Epithelial cell of esophagus (primary cell): ENCODE data around the gene DCBLD2.
A peak's percentile ranks its signal among the peaks of the same experiment; 100 is the strongest.
"Not testable (repeated sequence)": the region's sequence is repeated elsewhere in the genome, so short reads cannot be mapped to it uniquely, and the experiment has no call there.

Experiments
- DNase-seq: peaks from one replicate; pipeline ENCODE4 v3.0.0; 2010; ENCODE audit warnings: low read depth
- H3K4me3 ChIP-seq: 2 replicates; pipeline ENCODE4 v1.5.1; 2011; ENCODE audit warnings: mild to moderate bottlenecking, low read length, control low read depth
- CTCF ChIP-seq: IDR thresholded peaks from 2 replicates; pipeline ENCODE4 v1.5.1; 2011; ENCODE audit warnings: low read depth, mild to moderate bottlenecking, low read length, control low read depth, inconsistent platforms; ENCODE audit not compliant: insufficient read depth; ENCODE audit errors: missing control alignments

Gene DCBLD2

GRCh38 chr3:98856724-98857123 lies 44.8 kb downstream of the DCBLD2 start:
- H3K4me3 ChIP-seq = no peak overlapping the region
- no peak for TF ChIP-seq CTCF
- no peak for DNase-seq

GRCh38 chr3:98855806-98856400 lies 45.6 kb downstream of the DCBLD2 start:
- peak; percentile 86 for DNase-seq
- TF ChIP-seq CTCF = no peak

GRCh38 chr3:98848108-98848507 lies 53.4 kb downstream of the DCBLD2 start:
- DNase-seq = no peak
- no peak for TF ChIP-seq CTCF
- H3K4me3 ChIP-seq = no peak overlapping the region

More at GRCh38 chr3:98855806-98856400, 45.6 kb downstream of the DCBLD2 start:
- no peak overlapping the region for H3K4me3 ChIP-seq

- no peak overlapping the region for H3K4me3 ChIP-seq
- no peak for DNase-seq
- TF ChIP-seq CTCF = no peak
These were observed 55.4 kb downstream of the DCBLD2 start for GRCh38 chr3:98846101-98846500.

GRCh38 chr3:98843266-98843959 lies 58.1 kb downstream of the DCBLD2 start:
- no peak overlapping the region for H3K4me3 ChIP-seq
- DNase-seq = no peak
- no peak for TF ChIP-seq CTCF

- no peak overlapping the region for H3K4me3 ChIP-seq
- DNase-seq = no peak
- TF ChIP-seq CTCF = no peak
These were observed 61.6 kb downstream of the DCBLD2 start for GRCh38 chr3:98839846-98840245.

- DNase-seq, H3K4me3 ChIP-seq: not testable (repeated sequence)
These were observed 70.4 kb downstream of the DCBLD2 start for GRCh38 chr3:98831060-98831459.
